ENCODE data around the gene TRIM26. TPM values are rescaled to one million over a fixed set of nuclear protein-coding genes. Genes with fewer than 3 reads are reported as not detected.

The TRIM26 gene
- total and polyA plus RNA-seq, 2 of the 13 experiments (the other 11 are each of a cell fraction or from before 2014, with no cell fraction given), result 27.1 to 38.7 TPM

- TF ChIP-seq ZNF232 (CRISPR knock-in tag; IDR thresholded peaks at IDR 0.05; ENCODE audit: borderline replicate concordance), result no peak; the same call in 1 of the 2 replicates
- TF ChIP-seq ZNF124 (CRISPR knock-in tag; IDR thresholded peaks at IDR 0.05), result no peak
- TF ChIP-seq, protein P1, sequence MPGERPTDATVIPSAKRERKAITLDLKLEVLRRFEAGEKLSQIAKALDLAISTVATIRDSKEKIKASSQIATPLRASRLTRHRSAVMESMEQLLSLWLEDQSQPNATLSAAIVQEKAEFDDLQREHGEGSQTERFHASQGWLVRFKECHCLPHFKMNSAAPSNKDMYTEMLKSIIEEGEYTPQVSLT (CRISPR knock-in tag; IDR thresholded peaks at IDR 0.05; ENCODE audit: borderline replicate concordance, low read depth), result peak; percentile 58; the same call in 1 of the 2 replicates
- TF ChIP-seq ZNF468 (CRISPR knock-in tag; IDR thresholded peaks at IDR 0.05), result no peak
- TF ChIP-seq ZNF136 (CRISPR knock-in tag; IDR thresholded peaks at IDR 0.05; ENCODE audit: low read depth), result peak; percentile 89
- TF ChIP-seq ZNF3 (CRISPR knock-in tag; IDR thresholded peaks at IDR 0.05), result no peak
- peak; percentile 86; the same call in 1 of the 2 replicates for TF ChIP-seq ZNF230 (CRISPR knock-in tag; IDR thresholded peaks at IDR 0.05)
- no peak for TF ChIP-seq RAD51 (IDR thresholded peaks at IDR 0.05; ENCODE audit: borderline replicate concordance)
- no peak for TF ChIP-seq PLRG1 (conservative IDR thresholded peaks at IDR 0.05)
- TF ChIP-seq KLF9 (CRISPR knock-in tag; IDR thresholded peaks at IDR 0.05; ENCODE audit: low read depth), result no peak
- no peak for TF ChIP-seq MAFG (CRISPR knock-in tag; IDR thresholded peaks at IDR 0.05)
- 0 out of 2 replicates have a peak, but pooled peaks have one; percentile 73 for TF ChIP-seq ZNF383 (CRISPR knock-in tag; IDR thresholded peaks at IDR 0.05; ENCODE audit: borderline replicate concordance)
- peak; percentile 71; the same call in 1 of the 2 replicates for TF ChIP-seq ZSCAN31 (CRISPR knock-in tag; IDR thresholded peaks at IDR 0.05; ENCODE audit: low read depth)
- peak; percentile 59 for TF ChIP-seq HDAC2 (CRISPR knock-in tag; IDR thresholded peaks at IDR 0.05)
- TF ChIP-seq ZNF235 (CRISPR knock-in tag; IDR thresholded peaks at IDR 0.05; ENCODE audit: borderline replicate concordance), result 0 out of 2 replicates have a peak, but pooled peaks have one; percentile 70
- TF ChIP-seq, protein P2, sequence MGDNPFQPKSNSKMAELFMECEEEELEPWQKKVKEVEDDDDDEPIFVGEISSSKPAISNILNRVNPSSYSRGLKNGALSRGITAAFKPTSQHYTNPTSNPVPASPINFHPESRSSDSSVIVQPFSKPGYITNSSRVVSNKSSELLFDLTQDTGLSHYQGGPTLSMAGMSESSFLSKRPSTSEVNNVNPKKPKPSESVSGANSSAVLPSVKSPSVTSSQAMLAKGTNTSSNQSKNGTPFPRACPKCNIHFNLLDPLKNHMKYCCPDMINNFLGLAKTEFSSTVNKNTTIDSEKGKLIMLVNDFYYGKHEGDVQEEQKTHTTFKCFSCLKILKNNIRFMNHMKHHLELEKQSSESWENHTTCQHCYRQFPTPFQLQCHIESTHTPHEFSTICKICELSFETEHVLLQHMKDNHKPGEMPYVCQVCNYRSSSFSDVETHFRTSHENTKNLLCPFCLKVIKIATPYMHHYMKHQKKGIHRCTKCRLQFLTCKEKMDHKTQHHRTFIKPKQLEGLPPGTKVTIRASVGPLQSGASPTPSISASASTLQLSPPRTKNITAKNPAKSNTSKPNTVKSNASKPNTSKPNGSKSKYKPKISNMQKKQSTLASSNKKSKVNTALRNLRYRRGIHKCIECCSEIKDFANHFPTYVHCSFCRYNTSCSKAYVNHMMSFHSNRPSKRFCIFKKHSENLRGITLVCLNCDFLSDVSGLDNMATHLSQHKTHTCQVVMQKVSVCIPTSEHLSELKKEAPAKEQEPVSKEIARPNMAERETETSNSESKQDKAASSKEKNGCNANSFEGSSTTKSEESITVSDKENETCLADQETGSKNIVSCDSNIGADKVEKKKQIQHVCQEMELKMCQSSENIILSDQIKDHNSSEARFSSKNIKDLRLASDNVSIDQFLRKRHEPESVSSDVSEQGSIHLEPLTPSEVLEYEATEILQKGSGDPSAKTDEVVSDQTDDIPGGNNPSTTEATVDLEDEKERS (CRISPR knock-in tag; IDR thresholded peaks at IDR 0.05), result peak; percentile 92
- peak; percentile 59; the same call in 1 of the 2 replicates for TF ChIP-seq ZNF563 (CRISPR knock-in tag; IDR thresholded peaks at IDR 0.05)
- TF ChIP-seq, protein P3, sequence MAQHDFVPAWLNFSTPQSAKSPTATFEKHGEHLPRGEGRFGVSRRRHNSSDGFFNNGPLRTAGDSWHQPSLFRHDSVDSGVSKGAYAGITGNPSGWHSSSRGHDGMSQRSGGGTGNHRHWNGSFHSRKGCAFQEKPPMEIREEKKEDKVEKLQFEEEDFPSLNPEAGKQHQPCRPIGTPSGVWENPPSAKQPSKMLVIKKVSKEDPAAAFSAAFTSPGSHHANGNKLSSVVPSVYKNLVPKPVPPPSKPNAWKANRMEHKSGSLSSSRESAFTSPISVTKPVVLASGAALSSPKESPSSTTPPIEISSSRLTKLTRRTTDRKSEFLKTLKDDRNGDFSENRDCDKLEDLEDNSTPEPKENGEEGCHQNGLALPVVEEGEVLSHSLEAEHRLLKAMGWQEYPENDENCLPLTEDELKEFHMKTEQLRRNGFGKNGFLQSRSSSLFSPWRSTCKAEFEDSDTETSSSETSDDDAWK (CRISPR knock-in tag; IDR thresholded peaks at IDR 0.05), result no peak
- TF ChIP-seq, protein P4, sequence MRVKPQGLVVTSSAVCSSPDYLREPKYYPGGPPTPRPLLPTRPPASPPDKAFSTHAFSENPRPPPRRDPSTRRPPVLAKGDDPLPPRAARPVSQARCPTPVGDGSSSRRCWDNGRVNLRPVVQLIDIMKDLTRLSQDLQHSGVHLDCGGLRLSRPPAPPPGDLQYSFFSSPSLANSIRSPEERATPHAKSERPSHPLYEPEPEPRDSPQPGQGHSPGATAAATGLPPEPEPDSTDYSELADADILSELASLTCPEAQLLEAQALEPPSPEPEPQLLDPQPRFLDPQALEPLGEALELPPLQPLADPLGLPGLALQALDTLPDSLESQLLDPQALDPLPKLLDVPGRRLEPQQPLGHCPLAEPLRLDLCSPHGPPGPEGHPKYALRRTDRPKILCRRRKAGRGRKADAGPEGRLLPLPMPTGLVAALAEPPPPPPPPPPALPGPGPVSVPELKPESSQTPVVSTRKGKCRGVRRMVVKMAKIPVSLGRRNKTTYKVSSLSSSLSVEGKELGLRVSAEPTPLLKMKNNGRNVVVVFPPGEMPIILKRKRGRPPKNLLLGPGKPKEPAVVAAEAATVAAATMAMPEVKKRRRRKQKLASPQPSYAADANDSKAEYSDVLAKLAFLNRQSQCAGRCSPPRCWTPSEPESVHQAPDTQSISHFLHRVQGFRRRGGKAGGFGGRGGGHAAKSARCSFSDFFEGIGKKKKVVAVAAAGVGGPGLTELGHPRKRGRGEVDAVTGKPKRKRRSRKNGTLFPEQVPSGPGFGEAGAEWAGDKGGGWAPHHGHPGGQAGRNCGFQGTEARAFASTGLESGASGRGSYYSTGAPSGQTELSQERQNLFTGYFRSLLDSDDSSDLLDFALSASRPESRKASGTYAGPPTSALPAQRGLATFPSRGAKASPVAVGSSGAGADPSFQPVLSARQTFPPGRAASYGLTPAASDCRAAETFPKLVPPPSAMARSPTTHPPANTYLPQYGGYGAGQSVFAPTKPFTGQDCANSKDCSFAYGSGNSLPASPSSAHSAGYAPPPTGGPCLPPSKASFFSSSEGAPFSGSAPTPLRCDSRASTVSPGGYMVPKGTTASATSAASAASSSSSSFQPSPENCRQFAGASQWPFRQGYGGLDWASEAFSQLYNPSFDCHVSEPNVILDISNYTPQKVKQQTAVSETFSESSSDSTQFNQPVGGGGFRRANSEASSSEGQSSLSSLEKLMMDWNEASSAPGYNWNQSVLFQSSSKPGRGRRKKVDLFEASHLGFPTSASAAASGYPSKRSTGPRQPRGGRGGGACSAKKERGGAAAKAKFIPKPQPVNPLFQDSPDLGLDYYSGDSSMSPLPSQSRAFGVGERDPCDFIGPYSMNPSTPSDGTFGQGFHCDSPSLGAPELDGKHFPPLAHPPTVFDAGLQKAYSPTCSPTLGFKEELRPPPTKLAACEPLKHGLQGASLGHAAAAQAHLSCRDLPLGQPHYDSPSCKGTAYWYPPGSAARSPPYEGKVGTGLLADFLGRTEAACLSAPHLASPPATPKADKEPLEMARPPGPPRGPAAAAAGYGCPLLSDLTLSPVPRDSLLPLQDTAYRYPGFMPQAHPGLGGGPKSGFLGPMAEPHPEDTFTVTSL (CRISPR knock-in tag; IDR thresholded peaks at IDR 0.05; ENCODE audit: borderline replicate concordance), result peak; percentile 30; the same call in 1 of the 2 replicates
Measured at GRCh38 chr6:30163090-30163917, 49.9 kb downstream of the TRIM26 start, which contains the start of gene TRIM15 (continued).
